ENCODE measurements around the gene CLDN25. TPM values are rescaled to one million over a fixed set of nuclear protein-coding genes. Genes with fewer than 3 reads are reported as not detected.

CLDN25 gene
- total RNA-seq, 2 experiments from 2014 or later, result not detected

- no peak for TF ChIP-seq EZH2phosphoT487 (IDR thresholded peaks at IDR 0.05; ENCODE audit: borderline replicate concordance, low read depth, low read length)
- TF ChIP-seq CTCF (conservative IDR thresholded peaks at IDR 0.05; ENCODE audit: low read length), result peak; percentile 98
- Histone ChIP-seq H3K9me3 (ENCODE audit: low read length) (no peaks in the 10 kb centered on the region), H3K4me1 (ENCODE audit: insufficient read depth, low read length, poor library complexity, severe bottlenecking) (peaks cover 20% of the 10 kb centered on the region), H3K4me3 (ENCODE audit: low read depth, low read length, poor library complexity, severe bottlenecking) (peak within 1 kb of the TSS; percentile 99), H3K4me2 (ENCODE audit: low read length) (peak within 1 kb of the TSS; percentile 72), H2AFZ (ENCODE audit: low read length) (peak within 1 kb of the TSS; percentile 96), H3K36me3 (ENCODE audit: insufficient read depth, low read length) (peaks cover 27% of the 10 kb centered on the region; the same call in 1 of the 2 replicates), H3K9me2 (ENCODE audit: insufficient read depth, low read length) (no peaks in the 10 kb centered on the region), H3K79me2 (ENCODE audit: insufficient read depth, low read depth, low read length) (peaks cover 24% of the 10 kb centered on the region; the same call in 1 of the 2 replicates), H3K27ac (ENCODE audit: low read depth, low read length, poor library complexity, severe bottlenecking) (peak within 1 kb of the TSS; percentile 41), H4K20me1 (ENCODE audit: insufficient read depth, low read length) (no peaks in the 10 kb centered on the region)
- DNase-seq (ENCODE audit: low spot score), result peak; percentile 94
- intact Hi-C loops (cut with micrococcal nuclease; ENCODE audit: unreplicated experiment), result loop anchor here (2.0 kb wide), 1 partner anchor 101 kb away; the partner anchor contains the start of gene USP28
- no TSS peak for BruUV-seq (replicated peaks)
- CTCF ChIA-PET (ENCODE audit: unreplicated experiment), result no interaction called here
- POLR2A ChIA-PET, result interaction anchor here (1.2 kb wide), 1 partner anchor 154 kb away, joined by 3 read pairs; no protein-coding TSS in a partner anchor
These were observed 6.0 kb upstream of the CLDN25 start, which contains the start of gene ZW10 for GRCh38 chr11:113773416-113774173. TSS of gene ZW10 (minus strand) at chr11:113773692. CDS start at chr11:113773666, 26 bp downstream.

- peaks cover 20% of the 10 kb centered on the region for H3K4me1 ChIP-seq (ENCODE audit: insufficient read depth, low read length, poor library complexity, severe bottlenecking)
- H3K9me3 ChIP-seq (ENCODE audit: low read length), result no peaks in the 10 kb centered on the region
- H3K79me2 ChIP-seq (ENCODE audit: insufficient read depth, low read depth, low read length), result peaks cover 24% of the 10 kb centered on the region; the same call in 1 of the 2 replicates
- ChIA-PET POLR2A (interaction anchor here (1.2 kb wide), 1 partner anchor 155 kb away, joined by 3 read pairs; no protein-coding TSS in a partner anchor), CTCF (ENCODE audit: unreplicated experiment) (no interaction called here)
- peak overlapping the region; percentile 41 for H3K27ac ChIP-seq (ENCODE audit: low read depth, low read length, poor library complexity, severe bottlenecking)
- peaks cover 23% of the 10 kb centered on the region; the same call in 1 of the 2 replicates for H3K36me3 ChIP-seq (ENCODE audit: insufficient read depth, low read length)
- TF ChIP-seq CTCF (conservative IDR thresholded peaks at IDR 0.05; ENCODE audit: low read length) (no peak), EZH2phosphoT487 (IDR thresholded peaks at IDR 0.05; ENCODE audit: borderline replicate concordance, low read depth, low read length) (no peak)
- no peaks in the 10 kb centered on the region for H4K20me1 ChIP-seq (ENCODE audit: insufficient read depth, low read length)
- peak overlapping the region; percentile 41 for H3K4me2 ChIP-seq (ENCODE audit: low read length)
- BruUV-seq (replicated peaks), result no TSS peak
- no peaks in the 10 kb centered on the region for H3K9me2 ChIP-seq (ENCODE audit: insufficient read depth, low read length)
- peak overlapping the region; percentile 96 for H2AFZ ChIP-seq (ENCODE audit: low read length)
- H3K4me3 ChIP-seq (ENCODE audit: low read depth, low read length, poor library complexity, severe bottlenecking), result peak overlapping the region; percentile 99
- DNase-seq (ENCODE audit: low spot score), result no peak
- intact Hi-C loops (cut with micrococcal nuclease; ENCODE audit: unreplicated experiment), result no loop called here
These were observed 5.5 kb upstream of the CLDN25 start for GRCh38 chr11:113774174-113774503.
